Superior temporal gyrus (tissue), 1 donor: ENCODE measurements around the gene PPFIA3.
A peak's percentile ranks its signal among the peaks of the same experiment; 100 is the strongest.

Source experiments
- DNase-seq: peaks from one replicate; pipeline ENCODE4 v3.0.0-alpha.2; 2016; ENCODE audit errors: extremely low spot score

PPFIA3 gene

GRCh38 chr19:49119411-49120324 lies at the start of gene PPFIA3:
PPFIA3 (plus strand) TSS chr19:49119544; CDS start chr19:49127874, 8,330 bp downstream.
- DNase-seq = no peak

GRCh38 chr19:49070416-49070815 lies 48.9 kb upstream of the PPFIA3 start:
- DNase-seq = no peak

- DNase-seq = no peak
Measured at GRCh38 chr19:49071860-49072547, 47.3 kb upstream of the PPFIA3 start.

- no peak for DNase-seq
Measured at GRCh38 chr19:49073514-49074378, 45.6 kb upstream of the PPFIA3 start.

GRCh38 chr19:49074869-49075268 lies 44.5 kb upstream of the PPFIA3 start:
- peak; percentile 49 for DNase-seq

GRCh38 chr19:49080392-49080791 lies 39.0 kb upstream of the PPFIA3 start:
- DNase-seq = no peak

GRCh38 chr19:49081273-49081672 lies 38.1 kb upstream of the PPFIA3 start:
- no peak for DNase-seq

GRCh38 chr19:49084206-49085019 lies 34.9 kb upstream of the PPFIA3 start:
- no peak for DNase-seq

- DNase-seq = peak; percentile 99
Measured at GRCh38 chr19:49085020-49085867, 34.1 kb upstream of the PPFIA3 start, which contains the start of gene SNRNP70. SNRNP70 (plus strand) TSS chr19:49085451; CDS start chr19:49086415, 964 bp downstream.

GRCh38 chr19:49085868-49086232 lies 33.5 kb upstream of the PPFIA3 start:
- DNase-seq = no peak

GRCh38 chr19:49086296-49086695 lies 33.0 kb upstream of the PPFIA3 start:
- no peak for DNase-seq

GRCh38 chr19:49091391-49092038 lies 27.8 kb upstream of the PPFIA3 start:
- DNase-seq = no peak

GRCh38 chr19:49092686-49093085 lies 26.7 kb upstream of the PPFIA3 start:
- DNase-seq = no peak

- peak; percentile 61 for DNase-seq
Measured at GRCh38 chr19:49094505-49095482, 24.6 kb upstream of the PPFIA3 start.

GRCh38 chr19:49097453-49098288 lies 21.7 kb upstream of the PPFIA3 start:
- peak; percentile 89 for DNase-seq

- DNase-seq = no peak
Measured at GRCh38 chr19:49098795-49099194, 20.5 kb upstream of the PPFIA3 start.

- no peak for DNase-seq
Measured at GRCh38 chr19:49101160-49101559, 18.2 kb upstream of the PPFIA3 start.
